Stimulated activated effector memory CD8-positive, alpha-beta T cell treated with anti-CD3 and anti-CD28 coated beads, Interleukin-12 subunit alpha, Interleukin-12 subunit beta, amount 100 ng/mL, for 72 hours (primary cell): ENCODE results near the gene CHRM5.
"Not testable (repeated sequence)": the region's sequence is repeated elsewhere in the genome, so short reads cannot be mapped to it uniquely, and the experiment has no call there.

Experiments used
- ATAC-seq: fragments of 150-1000 bp; cut with Tn5 transposase; 2 replicates; pipeline ENCODE4 v1.10.0; 2021
- DNase-seq, 2 donors: peaks; one replicate each; pipeline ENCODE4 v3.0.0; 2021 to 2022; ENCODE audit warnings: low spot score in 2 of 2
- H3K27ac Mint-ChIP-seq: one replicate; pipeline ENCODE4 v1.8.0; 2022; ENCODE audit warnings: mild to moderate bottlenecking, mixed read lengths
- H3K36me3 Mint-ChIP-seq: one replicate; pipeline ENCODE4 v1.8.0; 2022; ENCODE audit warnings: mild to moderate bottlenecking, mixed read lengths
- H3K4me1 Mint-ChIP-seq: one replicate; pipeline ENCODE4 v1.8.0; 2022; ENCODE audit warnings: mixed read lengths
- H3K4me3 Mint-ChIP-seq: one replicate; pipeline ENCODE4 v1.8.0; 2022; ENCODE audit warnings: mild to moderate bottlenecking, mixed read lengths
- H3K9me3 Mint-ChIP-seq: one replicate; pipeline ENCODE4 v1.8.0; 2022; ENCODE audit warnings: mixed read lengths

Gene CHRM5

GRCh38 chr15:33971811-33972210, 3.5 kb downstream of the CHRM5 start:
- ATAC-seq = no peak
- Mint-ChIP-seq H3K36me3 (no peaks in the 10 kb centered on the region), H3K27ac (no peak overlapping the region), H3K9me3 (no peaks in the 10 kb centered on the region), H3K4me3 (no peak overlapping the region), H3K4me1 (no peaks in the 10 kb centered on the region)
- no peak for DNase-seq

- DNase-seq (no peak), ATAC-seq (no peak)
- H3K9me3 Mint-ChIP-seq = no peaks in the 10 kb centered on the region
- H3K4me3 Mint-ChIP-seq = no peak overlapping the region
- no peaks in the 10 kb centered on the region for H3K4me1 Mint-ChIP-seq
- no peak overlapping the region for H3K27ac Mint-ChIP-seq
- no peaks in the 10 kb centered on the region for H3K36me3 Mint-ChIP-seq
Observed at GRCh38 chr15:33975022-33975565, 6.8 kb downstream of the CHRM5 start.

GRCh38 chr15:33980159-33980558, 11.9 kb downstream of the CHRM5 start:
- no peaks in the 10 kb centered on the region for H3K36me3 Mint-ChIP-seq
- peaks cover 5% of the 10 kb centered on the region for H3K4me1 Mint-ChIP-seq
- no peak for ATAC-seq
- no peak overlapping the region for H3K4me3 Mint-ChIP-seq
- no peak overlapping the region for H3K27ac Mint-ChIP-seq
- no peak for DNase-seq
- H3K9me3 Mint-ChIP-seq = no peaks in the 10 kb centered on the region

GRCh38 chr15:33982516-33982915, 14.2 kb downstream of the CHRM5 start:
- ATAC-seq (no peak), DNase-seq (no peak)
- no peak overlapping the region for H3K27ac Mint-ChIP-seq
- H3K36me3 Mint-ChIP-seq = no peaks in the 10 kb centered on the region
- peaks cover 5% of the 10 kb centered on the region for H3K4me1 Mint-ChIP-seq
- no peak overlapping the region for H3K4me3 Mint-ChIP-seq
- H3K9me3 Mint-ChIP-seq = no peaks in the 10 kb centered on the region

- Mint-ChIP-seq H3K4me1 (peaks cover 5% of the 10 kb centered on the region), H3K36me3 (no peaks in the 10 kb centered on the region), H3K9me3 (no peaks in the 10 kb centered on the region), H3K4me3 (no peak overlapping the region), H3K27ac (no peak overlapping the region)
- ATAC-seq (no peak), DNase-seq (no peak)
Observed at GRCh38 chr15:33985287-33985686, 17.0 kb downstream of the CHRM5 start.

- H3K4me3 Mint-ChIP-seq = no peak overlapping the region
- no peak for DNase-seq
- H3K36me3 Mint-ChIP-seq = no peaks in the 10 kb centered on the region
- H3K9me3 Mint-ChIP-seq = no peaks in the 10 kb centered on the region
- no peak for ATAC-seq
- peaks cover 5% of the 10 kb centered on the region for H3K4me1 Mint-ChIP-seq
- H3K27ac Mint-ChIP-seq = no peak overlapping the region
Observed at GRCh38 chr15:33985751-33986150, 17.5 kb downstream of the CHRM5 start.

- H3K9me3 Mint-ChIP-seq = no peaks in the 10 kb centered on the region
- H3K4me3 Mint-ChIP-seq = no peak overlapping the region
- DNase-seq = no peak
- H3K36me3 Mint-ChIP-seq = no peaks in the 10 kb centered on the region
- H3K4me1 Mint-ChIP-seq = peaks cover 11% of the 10 kb centered on the region
- no peak for ATAC-seq
- H3K27ac Mint-ChIP-seq = no peak overlapping the region
Observed at GRCh38 chr15:33987444-33987843, 19.1 kb downstream of the CHRM5 start.

- H3K27ac Mint-ChIP-seq = no peak overlapping the region
- H3K9me3 Mint-ChIP-seq = no peaks in the 10 kb centered on the region
- no peak overlapping the region for H3K4me3 Mint-ChIP-seq
- no peak for ATAC-seq
- peaks cover 6% of the 10 kb centered on the region for H3K4me1 Mint-ChIP-seq
- H3K36me3 Mint-ChIP-seq = no peaks in the 10 kb centered on the region
- no peak for DNase-seq
Observed at GRCh38 chr15:33988384-33988783, 20.1 kb downstream of the CHRM5 start.

- H3K4me1 Mint-ChIP-seq = peaks cover 6% of the 10 kb centered on the region
- H3K36me3 Mint-ChIP-seq = no peaks in the 10 kb centered on the region
- no peak overlapping the region for H3K27ac Mint-ChIP-seq
- ATAC-seq = no peak
- no peak overlapping the region for H3K4me3 Mint-ChIP-seq
- no peaks in the 10 kb centered on the region for H3K9me3 Mint-ChIP-seq
- no peak for DNase-seq
Observed at GRCh38 chr15:33994005-33994615, 25.8 kb downstream of the CHRM5 start.

- not testable (repeated sequence) for DNase-seq, H3K27ac Mint-ChIP-seq, H3K9me3 Mint-ChIP-seq, H3K4me3 Mint-ChIP-seq, H3K36me3 Mint-ChIP-seq, H3K4me1 Mint-ChIP-seq, ATAC-seq
Observed at GRCh38 chr15:33995666-33996065, 27.4 kb downstream of the CHRM5 start.

GRCh38 chr15:34001536-34001935, 33.2 kb downstream of the CHRM5 start:
- H3K9me3 Mint-ChIP-seq = no peaks in the 10 kb centered on the region
- H3K27ac Mint-ChIP-seq = no peak overlapping the region
- ATAC-seq (no peak), DNase-seq (no peak)
- no peaks in the 10 kb centered on the region for H3K36me3 Mint-ChIP-seq
- H3K4me3 Mint-ChIP-seq = no peak overlapping the region
- H3K4me1 Mint-ChIP-seq = no peaks in the 10 kb centered on the region

GRCh38 chr15:34006381-34006780, 38.1 kb downstream of the CHRM5 start:
- no peak for DNase-seq
- Mint-ChIP-seq H3K9me3 (no peaks in the 10 kb centered on the region), H3K36me3 (no peaks in the 10 kb centered on the region), H3K4me1 (no peaks in the 10 kb centered on the region), H3K27ac (no peak overlapping the region), H3K4me3 (no peak overlapping the region)
- no peak for ATAC-seq

GRCh38 chr15:34009656-34010055, 41.4 kb downstream of the CHRM5 start:
- ATAC-seq = no peak
- H3K4me3 Mint-ChIP-seq = no peak overlapping the region
- no peak for DNase-seq
- H3K4me1 Mint-ChIP-seq = no peaks in the 10 kb centered on the region
- no peaks in the 10 kb centered on the region for H3K9me3 Mint-ChIP-seq
- H3K27ac Mint-ChIP-seq = no peak overlapping the region
- H3K36me3 Mint-ChIP-seq = no peaks in the 10 kb centered on the region

GRCh38 chr15:34010921-34011320, 42.6 kb downstream of the CHRM5 start:
- ATAC-seq = no peak
- Mint-ChIP-seq H3K9me3 (no peaks in the 10 kb centered on the region), H3K36me3 (no peaks in the 10 kb centered on the region), H3K27ac (no peak overlapping the region), H3K4me3 (no peak overlapping the region), H3K4me1 (no peaks in the 10 kb centered on the region)
- DNase-seq = no peak

GRCh38 chr15:34011481-34011880, 43.2 kb downstream of the CHRM5 start:
- ATAC-seq = no peak
- Mint-ChIP-seq H3K4me3 (no peak overlapping the region), H3K9me3 (no peaks in the 10 kb centered on the region), H3K27ac (no peak overlapping the region), H3K36me3 (no peaks in the 10 kb centered on the region), H3K4me1 (no peaks in the 10 kb centered on the region)
- no peak for DNase-seq

GRCh38 chr15:34012461-34013028, 44.2 kb downstream of the CHRM5 start:
- no peak for ATAC-seq

More at GRCh38 chr15:34012461-34013028, 44.2 kb downstream of the CHRM5 start:
- H3K27ac Mint-ChIP-seq = no peak overlapping the region
- no peaks in the 10 kb centered on the region for H3K9me3 Mint-ChIP-seq
- H3K4me1 Mint-ChIP-seq = peaks cover 6% of the 10 kb centered on the region
- H3K4me3 Mint-ChIP-seq = no peak overlapping the region
- DNase-seq = no peak
- H3K36me3 Mint-ChIP-seq = no peaks in the 10 kb centered on the region
